Measurements from ENCODE around the gene UTP20.

GRCh38 chr12:101327051-101327450 is 47.1 kb downstream of the UTP20 start:
- TF ChIP-seq CTCF (IDR thresholded peaks at IDR 0.05) (no peak), POLR2AphosphoS5 (IDR thresholded peaks at IDR 0.05) (no peak), EP300 (IDR thresholded peaks at IDR 0.05) (no peak), POLR2A (IDR thresholded peaks at IDR 0.05) (no peak)
